GM23338 (cell line): ENCODE measurements around the gene SP8. TPM values are rescaled to one million over a fixed set of nuclear protein-coding genes. Genes with fewer than 3 reads are reported as not detected.

ENCODE experiments used
- ATAC-seq: fragments of 200-7000 bp; cut with Tn5 transposase; 3 replicates; pipeline ENCODE4 v1.9.1; 2020
- DNase-seq: peaks from one replicate; pipeline ENCODE4 v3.0.0-alpha.2; 2015; ENCODE audit warnings: low spot score
- H2AFZ ChIP-seq: fragments of 200-600 bp; sonication (generic); 2 replicates; pipeline ENCODE4 v1.8.0; 2016; ENCODE audit warnings: antibody characterized with exemption, mild to moderate bottlenecking, moderate library complexity
- H3F3A ChIP-seq: fragments of 200-600 bp; sonication (generic); replicated peaks from 2 replicates; pipeline ENCODE4 v1.8.0; 2017; ENCODE audit warnings: antibody characterized with exemption, mixed run types, low read depth
- H3K27ac ChIP-seq: fragments of 200-600 bp; sonication (generic); 2 replicates; pipeline ENCODE4 v1.6.1; 2016; ENCODE audit warnings: low read depth
- H3K27me3 ChIP-seq: fragments of 200-600 bp; sonication (generic); 2 replicates; pipeline ENCODE4 v1.8.0; 2016; ENCODE audit warnings: mild to moderate bottlenecking, mixed run types, moderate library complexity; ENCODE audit not compliant: insufficient read depth
- H3K36me3 ChIP-seq: fragments of 200-600 bp; sonication (generic); 2 replicates; pipeline ENCODE4 v1.8.0; 2016; ENCODE audit warnings: mild to moderate bottlenecking; ENCODE audit not compliant: insufficient read depth
- H3K4me1 ChIP-seq: fragments of 200-600 bp; sonication (generic); 2 replicates; pipeline ENCODE4 v1.8.0; 2016; ENCODE audit warnings: mild to moderate bottlenecking, moderate library complexity; ENCODE audit not compliant: insufficient read depth
- H3K4me2 ChIP-seq: fragments of 200-600 bp; sonication (generic); 2 replicates; pipeline ENCODE4 v1.7.1; 2017; ENCODE audit warnings: mixed run types
- H3K4me3 ChIP-seq: fragments of 200-600 bp; sonication (generic); 2 replicates; pipeline ENCODE4 v1.6.1; 2016; ENCODE audit warnings: mixed run types
- H3K79me2 ChIP-seq: fragments of 200-600 bp; sonication (generic); replicated peaks from 2 replicates; pipeline ENCODE4 v1.8.0; 2017; ENCODE audit warnings: mild to moderate bottlenecking; ENCODE audit not compliant: insufficient read depth
- H3K9me2 ChIP-seq: fragments of 200-600 bp; sonication (generic); 2 replicates; pipeline ENCODE4 v1.8.0; 2017; ENCODE audit not compliant: insufficient read depth
- H4K20me1 ChIP-seq: fragments of 200-600 bp; sonication (generic); replicated peaks from 2 replicates; pipeline ENCODE4 v1.8.0; 2017; ENCODE audit warnings: mild to moderate bottlenecking; ENCODE audit not compliant: insufficient read depth
- H3K27ac Mint-ChIP-seq: 2 replicates; pipeline ENCODE4 v1.8.0; 2020; ENCODE audit warnings: inconsistent platforms, mild to moderate bottlenecking, moderate library complexity, mixed read lengths
- H3K27me3 Mint-ChIP-seq: 3 replicates; pipeline ENCODE4 v1.8.0; 2022; ENCODE audit warnings: low read depth, mild to moderate bottlenecking, moderate library complexity, mixed read lengths, inconsistent platforms; ENCODE audit not compliant: insufficient read depth, poor library complexity
- H3K36me3 Mint-ChIP-seq: 3 replicates; pipeline ENCODE4 v1.8.0; 2021; ENCODE audit warnings: low read depth, mild to moderate bottlenecking, inconsistent platforms, moderate library complexity, mixed read lengths
- H3K4me1 Mint-ChIP-seq: 3 replicates; pipeline ENCODE4 v1.8.0; 2020; ENCODE audit warnings: mild to moderate bottlenecking, inconsistent platforms, mixed read lengths
- H3K4me3 Mint-ChIP-seq: 3 replicates; pipeline ENCODE4 v1.8.0; 2021; ENCODE audit warnings: moderate library complexity, mild to moderate bottlenecking, inconsistent platforms, mixed read lengths
- H3K9me3 Mint-ChIP-seq: 3 replicates; pipeline ENCODE4 v1.8.0; 2020; ENCODE audit warnings: moderate library complexity, mild to moderate bottlenecking, inconsistent platforms, mixed read lengths
- EZH2 ChIP-seq: fragments of 200-600 bp; sonication (generic); IDR thresholded peaks from one replicate; pipeline ENCODE4 v1.8.0; 2017; ENCODE audit warnings: antibody characterized with exemption, mild to moderate bottlenecking, low read depth; ENCODE audit not compliant: unreplicated experiment
- JUNB ChIP-seq: IDR thresholded peaks from one replicate; pipeline ENCODE4 v1.6.1; 2016; ENCODE audit warnings: antibody characterized with exemption; ENCODE audit not compliant: unreplicated experiment
- ZNF331 ChIP-seq: fragments of 250-450 bp; sonication (Bioruptor Pico); IDR thresholded peaks from 2 replicates; pipeline ENCODE4 v1.5.0; 2020; ENCODE audit warnings: low read depth, mild to moderate bottlenecking, moderate library complexity
- ZNF462 ChIP-seq: fragments of 250-450 bp; sonication (Bioruptor Pico); IDR thresholded peaks from 2 replicates; pipeline ENCODE4 v1.5.0; 2020; ENCODE audit warnings: mild to moderate bottlenecking, moderate library complexity
- polyA plus RNA-seq: library from polyadenylated mRNA; unstranded; fragments of >200 nt; fragmentation: Nextera tagmentation; extraction: Ambion mirVana; gene quantifications from 2 replicates; pipeline ENCODE4 v1.2.1, GENCODE V29; 2016
- total RNA-seq: library from RNA; depleted of rRNA; stranded (reverse); fragments of >200 nt; shearing (Covaris generic); gene quantifications from 2 replicates; pipeline ENCODE4 v1.2.3, GENCODE V29; 2014
- TF ChIP-seq, protein P1 (sequence below), 2 experiments: fragments of 200-600 bp in 1 of 2; sonication (generic) in 1 of 2; conservative IDR thresholded peaks; 2 replicates each; pipeline versions ENCODE4 v1.5.1 to v1.6.1; 2016 to 2017; ENCODE audit warnings: antibody characterized with exemption in 2 of 2, low read depth in 2 of 2, mild to moderate bottlenecking in 2 of 2, moderate library complexity in 1 of 2

The SP8 gene
- total and polyA plus RNA-seq, 2 experiments from 2014 or later: 3.7 to 6.7 TPM

DNA sequence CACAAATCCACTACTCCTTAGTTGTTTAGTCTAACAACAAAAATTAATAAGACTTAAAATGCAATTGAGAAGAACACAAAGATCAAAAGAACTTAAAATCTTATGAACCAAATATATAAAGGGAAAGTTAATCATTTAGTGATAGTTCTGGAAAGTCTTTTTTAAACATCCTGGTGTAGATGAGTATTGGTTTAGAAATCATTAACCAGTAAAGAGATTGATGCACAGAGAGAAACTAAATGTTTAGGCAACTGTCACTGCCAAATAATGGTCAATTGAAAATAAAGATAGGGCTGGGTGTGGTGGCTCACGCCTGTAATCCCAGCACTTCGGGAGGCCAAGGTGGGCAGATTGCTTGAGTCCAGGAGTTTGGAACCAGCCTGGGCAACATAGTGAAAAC lies 44.9 kb downstream of the SP8 start (continued):
- TF ChIP-seq ZNF462 (CRISPR knock-in tag): no peak
- TF ChIP-seq, protein P1, sequence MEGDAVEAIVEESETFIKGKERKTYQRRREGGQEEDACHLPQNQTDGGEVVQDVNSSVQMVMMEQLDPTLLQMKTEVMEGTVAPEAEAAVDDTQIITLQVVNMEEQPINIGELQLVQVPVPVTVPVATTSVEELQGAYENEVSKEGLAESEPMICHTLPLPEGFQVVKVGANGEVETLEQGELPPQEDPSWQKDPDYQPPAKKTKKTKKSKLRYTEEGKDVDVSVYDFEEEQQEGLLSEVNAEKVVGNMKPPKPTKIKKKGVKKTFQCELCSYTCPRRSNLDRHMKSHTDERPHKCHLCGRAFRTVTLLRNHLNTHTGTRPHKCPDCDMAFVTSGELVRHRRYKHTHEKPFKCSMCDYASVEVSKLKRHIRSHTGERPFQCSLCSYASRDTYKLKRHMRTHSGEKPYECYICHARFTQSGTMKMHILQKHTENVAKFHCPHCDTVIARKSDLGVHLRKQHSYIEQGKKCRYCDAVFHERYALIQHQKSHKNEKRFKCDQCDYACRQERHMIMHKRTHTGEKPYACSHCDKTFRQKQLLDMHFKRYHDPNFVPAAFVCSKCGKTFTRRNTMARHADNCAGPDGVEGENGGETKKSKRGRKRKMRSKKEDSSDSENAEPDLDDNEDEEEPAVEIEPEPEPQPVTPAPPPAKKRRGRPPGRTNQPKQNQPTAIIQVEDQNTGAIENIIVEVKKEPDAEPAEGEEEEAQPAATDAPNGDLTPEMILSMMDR (conservative IDR thresholded peaks at IDR 0.05; ENCODE audit: low read depth in 2 of 2): no peak
- no peak for TF ChIP-seq ZNF331 (CRISPR knock-in tag)

- H3K27ac ChIP-seq: no peak overlapping the region
- 0 out of 2 replicates have a peak overlapping the region, but pooled peaks have one; percentile 61 for H2AFZ ChIP-seq
- peaks cover 4% of the 10 kb centered on the region; the same call in 2 of the 3 replicates for H3K4me1 Mint-ChIP-seq
- H3K4me3 Mint-ChIP-seq: no peak overlapping the region
- H3K79me2 ChIP-seq: no peaks in the 10 kb centered on the region
- 0 out of 2 replicates have a peak, but pooled peaks cover 6% of the 10 kb centered on the region for H3K9me2 ChIP-seq
- no peaks in the 10 kb centered on the region for H3K27me3 ChIP-seq
- no peaks in the 10 kb centered on the region for H3F3A ChIP-seq
- H3K4me1 ChIP-seq: no peaks in the 10 kb centered on the region
- H3K36me3 ChIP-seq: no peaks in the 10 kb centered on the region
- no peaks in the 10 kb centered on the region; the same call in 2 of the 3 replicates for H3K36me3 Mint-ChIP-seq
- H3K9me3 Mint-ChIP-seq: no peaks in the 10 kb centered on the region
- H4K20me1 ChIP-seq: no peaks in the 10 kb centered on the region
- H3K4me3 ChIP-seq: no peak overlapping the region
- ATAC-seq (no peak), DNase-seq (no peak)
- H3K27me3 Mint-ChIP-seq: peaks cover 3% of the 10 kb centered on the region
- H3K4me2 ChIP-seq: no peak overlapping the region
- no peak overlapping the region; the same call in 1 of the 2 replicates for H3K27ac Mint-ChIP-seq
- TF ChIP-seq EZH2 (no peak), JUNB (no peak), ZNF462 (CRISPR knock-in tag) (no peak)
Observed at GRCh38 chr7:20738518-20739481, 47.9 kb downstream of the SP8 start.
